GM18520 (cell line): ENCODE data around the gene FBXO27.
"Not testable (repeated sequence)": the region's sequence is repeated elsewhere in the genome, so short reads cannot be mapped to it uniquely, and the experiment has no call there.

Source experiments
- ATAC-seq: cut with Tn5 transposase; IDR thresholded peaks from one replicate; pipeline ENCODE4 v1.9.1; 2021; ENCODE audit not compliant: unreplicated experiment

The FBXO27 gene

DNA sequence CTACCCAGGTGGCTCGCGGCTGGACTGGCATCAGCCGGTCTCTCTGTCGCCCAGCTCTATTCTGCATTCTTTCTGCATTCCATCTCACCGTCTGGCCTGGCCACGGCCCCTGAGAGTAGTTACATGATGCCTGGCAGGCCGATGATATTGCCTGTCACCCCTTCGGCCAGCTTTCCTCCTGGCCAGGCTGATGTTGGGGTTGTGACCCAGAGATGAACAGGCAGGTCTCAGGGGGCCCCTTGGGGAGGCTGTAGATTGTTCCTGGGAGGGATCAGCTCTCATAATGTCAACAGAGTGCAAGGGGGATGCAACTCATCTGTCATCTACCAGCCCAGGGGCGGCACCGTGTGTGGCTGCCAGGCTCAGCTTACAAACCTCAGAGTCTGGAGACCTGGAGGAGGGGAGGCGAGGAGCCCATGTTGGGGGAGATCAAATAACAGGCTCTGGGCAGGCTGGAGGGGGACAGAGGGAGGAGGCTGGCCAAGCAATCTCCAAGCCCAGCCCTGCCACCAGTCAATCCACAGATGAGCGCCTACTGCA, 43.2 kb downstream of the FBXO27 start:
- no peak for ATAC-seq

DNA sequence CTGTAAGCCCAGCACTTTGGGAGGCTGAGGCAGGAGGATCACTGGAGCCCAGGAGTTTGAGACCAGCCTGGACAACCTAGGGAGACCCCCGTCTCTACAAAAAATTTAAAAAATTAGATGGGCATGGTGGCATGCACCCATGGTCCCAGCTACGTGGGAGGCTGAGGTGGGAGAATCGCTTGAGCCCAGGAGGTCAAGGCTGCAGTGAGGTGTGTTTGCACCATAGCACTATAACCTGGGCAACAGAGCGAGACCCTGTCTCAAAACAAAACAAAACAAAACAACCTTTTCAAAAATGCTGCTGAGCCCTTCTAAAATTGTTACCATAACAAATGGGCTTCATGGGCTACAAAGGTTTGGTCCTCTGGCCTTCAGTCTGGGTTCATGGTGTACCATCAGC, 43.7 kb downstream of the FBXO27 start:
- ATAC-seq, result not testable (repeated sequence)

DNA sequence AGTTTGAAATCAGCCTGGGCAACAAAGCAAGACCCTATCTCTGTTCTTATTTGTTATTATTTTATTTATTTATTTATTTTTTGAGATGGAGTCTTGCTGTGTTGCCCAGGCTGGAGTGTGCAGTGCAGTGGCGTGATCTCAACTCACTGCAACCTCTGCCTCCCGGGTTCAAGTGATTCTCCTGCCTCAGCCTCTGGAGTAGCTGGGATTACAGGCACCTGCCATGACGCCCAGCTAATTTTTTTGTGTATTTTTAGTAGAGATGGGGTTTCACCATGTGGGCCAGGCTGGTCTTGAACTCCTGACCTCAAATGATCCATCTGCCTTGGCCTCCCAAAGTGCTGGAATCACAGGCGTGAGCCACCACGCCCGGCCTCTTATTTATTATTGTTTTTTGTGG, 44.6 kb downstream of the FBXO27 start:
- ATAC-seq, result not testable (repeated sequence)

DNA sequence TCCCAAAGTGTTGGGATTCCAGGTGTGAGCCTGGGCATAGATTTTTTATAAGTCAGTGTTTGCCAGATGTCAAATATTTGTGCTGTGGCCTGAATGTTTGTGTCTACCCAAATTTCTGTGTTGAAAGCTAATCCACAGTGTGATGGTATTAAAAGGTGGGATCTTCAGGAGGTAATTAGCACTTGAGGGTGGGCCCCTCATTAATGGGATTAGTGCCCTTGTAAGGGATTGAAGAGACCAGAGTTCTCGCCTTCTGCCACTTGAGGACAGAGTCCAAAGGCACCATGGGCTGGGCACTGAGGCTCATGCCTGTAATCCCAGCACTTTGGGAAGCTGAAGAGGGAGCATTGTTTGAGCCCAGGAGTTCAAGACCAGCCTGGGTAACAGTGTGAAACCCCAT, 47.1 kb downstream of the FBXO27 start:
- no peak for ATAC-seq

DNA sequence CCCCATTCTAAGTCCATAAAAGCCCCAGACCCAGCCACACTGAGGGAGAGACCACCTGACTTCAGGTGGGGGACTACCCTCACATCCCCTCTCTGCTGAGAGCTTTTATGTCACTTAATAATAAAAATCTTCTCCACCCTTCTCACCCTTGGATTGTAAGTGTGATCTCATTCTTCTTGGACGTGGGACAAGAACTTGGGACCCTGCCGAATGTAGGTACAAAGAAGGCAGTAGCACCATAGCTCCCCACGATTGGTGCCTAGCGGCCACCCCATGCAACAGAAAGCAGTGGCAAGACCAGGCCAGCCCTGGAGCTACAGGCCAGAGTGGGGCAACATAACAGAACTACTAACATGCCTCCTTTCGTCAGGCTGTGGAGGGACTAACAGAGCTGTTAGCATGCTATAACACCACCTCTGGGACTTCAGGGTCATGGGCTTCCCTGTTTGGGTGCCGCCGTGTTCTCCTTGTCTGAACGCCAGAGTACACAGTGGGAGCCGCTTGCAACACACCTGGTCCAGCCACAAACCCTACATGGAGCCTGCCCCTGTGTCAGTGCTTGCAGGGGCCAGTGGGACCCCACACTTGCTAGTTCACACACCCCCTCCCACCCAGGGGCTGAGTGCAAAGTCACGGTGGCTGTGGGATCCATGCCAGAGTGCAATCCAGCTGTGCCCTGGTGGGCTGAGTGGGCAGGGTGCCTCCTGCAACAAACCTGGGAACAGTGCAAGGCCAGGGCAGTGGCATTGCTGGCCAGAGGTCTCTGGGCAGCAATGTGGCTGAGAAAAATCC, 51.6 kb downstream of the FBXO27 start:
- no peak for ATAC-seq

DNA sequence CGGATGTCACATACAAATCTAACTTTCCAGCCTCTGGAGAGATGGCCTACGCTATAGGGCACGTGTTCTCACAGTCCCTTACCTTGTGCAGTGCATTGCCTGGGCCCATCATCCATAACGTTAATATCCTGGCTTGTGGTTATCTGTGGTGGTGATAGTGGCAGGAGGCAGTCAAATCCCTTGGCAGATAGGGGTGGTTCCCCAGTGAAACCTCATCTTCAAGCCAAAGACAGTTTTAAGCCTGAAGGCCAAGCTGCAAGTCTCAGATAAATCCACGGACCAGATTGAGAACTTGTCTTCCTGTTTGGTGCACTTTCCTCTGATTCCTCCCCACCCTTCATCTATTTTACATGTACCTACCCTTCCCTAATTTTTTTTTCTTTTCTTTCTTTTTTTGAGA, 52.5 kb downstream of the FBXO27 start:
- ATAC-seq, result no peak

DNA sequence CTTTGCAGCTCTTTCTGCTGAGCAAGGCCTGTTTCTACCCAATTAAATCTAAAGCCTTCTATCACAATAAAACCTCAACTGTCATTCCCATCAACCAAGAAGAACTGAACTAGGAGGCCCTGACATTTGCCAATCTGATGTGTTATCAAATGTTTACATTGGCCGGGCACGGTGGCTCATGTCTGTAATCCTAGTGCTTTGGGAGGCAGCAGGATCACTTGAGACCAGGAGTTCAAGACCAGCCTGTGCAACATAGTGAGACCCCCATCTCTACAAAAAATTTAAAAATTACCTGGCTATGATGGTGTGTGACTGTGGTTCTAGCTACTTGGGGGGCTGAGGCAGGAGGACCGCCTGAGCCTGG, 54.0 kb downstream of the FBXO27 start:
- no peak for ATAC-seq

DNA sequence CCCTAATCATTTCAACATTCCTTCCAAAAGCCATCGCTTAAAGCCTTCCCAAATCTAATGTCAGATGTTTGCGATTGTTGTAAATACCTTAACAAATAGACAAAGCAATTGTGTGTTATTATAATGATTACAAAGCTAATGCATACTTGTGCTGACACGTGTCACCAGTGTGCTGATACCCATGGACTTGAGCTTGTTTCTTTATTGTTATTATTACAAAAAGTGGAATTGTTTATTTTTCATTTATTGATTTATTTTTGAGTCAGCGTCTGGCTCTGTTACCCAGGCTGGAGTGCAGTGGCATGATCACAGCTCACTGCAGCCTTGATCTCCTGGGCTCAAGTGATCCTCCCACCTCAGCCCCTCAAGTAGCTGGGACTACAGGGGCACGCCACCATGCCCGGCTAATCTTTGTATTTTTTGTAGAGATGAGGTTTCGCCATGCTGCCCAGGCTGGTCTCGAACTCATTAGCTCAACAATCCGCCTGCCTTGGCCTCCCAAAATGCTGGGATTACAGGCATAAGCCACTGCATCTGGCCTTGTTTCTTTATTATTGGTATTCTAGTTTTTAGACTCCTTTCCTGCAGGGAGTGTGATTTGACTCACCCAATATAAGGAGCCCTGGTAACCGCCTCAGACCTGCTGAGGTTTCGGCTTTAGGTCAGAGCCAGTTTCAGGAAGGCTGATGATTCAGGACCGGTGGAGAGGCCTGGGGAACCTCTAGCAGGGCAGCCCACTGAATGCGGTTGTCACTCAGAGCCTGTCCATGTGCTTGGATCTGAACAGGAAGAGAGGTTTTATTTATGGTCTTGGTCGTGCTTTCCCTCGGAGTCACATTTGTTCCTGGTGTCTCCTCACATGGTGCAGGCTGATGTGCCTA, 54.7 kb downstream of the FBXO27 start:
- ATAC-seq, result no peak

DNA sequence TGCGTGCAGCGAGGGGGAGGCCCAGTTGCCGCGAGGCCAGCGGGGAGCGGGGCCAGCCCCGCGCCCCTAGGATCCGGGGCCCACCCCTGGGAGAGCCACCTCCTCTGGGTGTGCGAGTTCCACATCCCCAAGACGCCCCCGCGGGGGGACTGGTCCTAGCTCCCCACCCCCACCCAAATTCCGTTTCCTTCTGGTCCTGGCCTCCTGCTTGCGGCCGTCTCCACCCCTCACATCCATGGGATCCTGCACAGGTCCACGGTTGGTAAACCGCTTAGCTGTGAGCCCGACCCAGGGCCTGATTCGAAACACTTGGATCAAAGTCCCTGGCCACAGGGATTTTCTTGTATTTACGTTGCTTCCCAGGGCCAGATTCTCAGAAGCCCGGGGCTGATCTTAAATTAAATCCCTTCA, 56.5 kb downstream of the FBXO27 start:
- no peak for ATAC-seq

DNA sequence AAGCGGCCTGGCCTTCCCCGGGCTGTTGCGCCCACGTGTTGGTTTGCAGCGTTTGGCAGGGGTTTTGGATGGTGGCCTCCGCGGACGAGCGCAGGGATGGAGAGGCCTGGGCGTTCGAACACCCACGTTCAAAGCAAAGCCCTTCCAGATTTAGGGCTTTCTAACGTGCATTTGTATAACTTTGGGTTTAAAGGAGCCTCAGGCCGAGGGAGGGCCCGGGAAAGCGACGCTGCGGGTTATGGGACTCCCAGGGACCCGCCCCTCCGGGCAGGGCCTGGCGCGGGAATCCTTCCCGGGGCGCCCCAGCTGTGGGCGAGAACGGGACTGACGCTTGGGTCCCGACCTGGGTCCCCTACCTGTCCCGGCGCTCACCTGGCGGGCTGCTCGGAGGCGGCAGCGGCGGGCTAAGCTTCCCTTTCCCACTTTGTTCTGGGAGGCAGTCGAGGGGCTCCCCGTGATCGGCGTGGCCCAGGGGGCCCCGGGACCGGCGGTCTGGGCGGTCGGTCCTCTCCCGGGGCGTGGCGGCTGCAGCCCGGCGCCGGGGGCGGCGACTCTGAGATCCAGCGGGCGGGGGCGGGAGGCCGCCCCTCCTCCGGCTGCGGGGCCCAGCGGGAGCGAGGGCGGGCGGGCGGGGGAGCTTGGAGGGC, 57.0 kb downstream of the FBXO27 start, which contains the start of gene FBXO17:
FBXO17 (minus strand) TSS at position 529 of the 647 bp plus-strand sequence. CDS start 25,423 bp downstream, outside the sequence.
- ATAC-seq, result no peak

DNA sequence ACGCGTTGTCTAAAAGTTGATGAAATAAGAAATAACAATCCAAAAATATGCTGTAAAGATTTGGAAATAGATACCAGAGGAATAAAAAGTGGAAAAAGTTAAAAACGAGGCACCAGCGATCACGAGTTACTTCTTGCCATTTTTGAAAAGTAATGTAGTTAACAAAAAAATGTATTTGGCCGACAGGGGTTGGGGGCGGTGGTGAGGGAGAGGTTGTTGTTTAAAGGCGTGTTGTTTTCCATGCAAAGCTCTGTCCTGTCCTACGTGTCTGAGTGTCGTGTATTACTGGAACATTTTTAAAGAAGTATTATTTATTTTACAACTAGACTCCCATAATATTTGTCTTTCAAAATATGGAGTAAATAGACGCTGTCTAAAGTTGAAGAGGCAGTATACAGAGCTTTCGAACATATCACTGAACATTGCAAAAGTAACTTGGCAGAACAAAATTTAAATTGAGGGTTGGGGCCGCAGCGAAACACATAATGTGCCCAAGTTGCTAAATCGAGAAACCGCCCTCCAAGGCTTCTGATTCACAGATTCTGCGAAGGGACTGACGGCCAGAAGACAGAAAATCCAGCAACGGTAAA, 57.6 kb downstream of the FBXO27 start:
- no peak for ATAC-seq
